Adrenal gland (tissue), 12 donors: ENCODE results near the gene CD1C. TPM values are rescaled to one million over a fixed set of nuclear protein-coding genes. Genes with fewer than 3 reads are reported as not detected.

Source experiments
- DNase-seq, 7 donors: peaks; one replicate each; pipeline ENCODE4 v3.0.0-alpha.2; 2019 to 2020
- H3K27ac ChIP-seq, 5 donors: fragments of 200-600 bp; sonication (generic) in 4 of 5; 1 replicate in 3 of 5; 2 replicates in 2 of 5; pipeline versions ENCODE4 v1.5.1 to v1.8.0; 2016 to 2020; ENCODE audit warnings: mild to moderate bottlenecking in 1 of 5
- H3K27me3 ChIP-seq: fragments of 200-600 bp; 2 replicates; pipeline ENCODE4 v1.8.0; 2021
- H3K36me3 ChIP-seq, 2 donors: fragments of 200-600 bp; replicated peaks in 1 of 2; 1 replicate in 1 of 2; 2 replicates in 1 of 2; pipeline versions ENCODE4 v1.5.1 to v1.8.0; 2018 to 2022
- H3K4me1 ChIP-seq, 2 donors: fragments of 200-600 bp; replicated peaks in 1 of 2; 1 replicate in 1 of 2; 2 replicates in 1 of 2; pipeline versions ENCODE4 v1.5.1 to v1.8.0; 2018 to 2021
- H3K4me3 ChIP-seq, 4 donors: fragments of 200-600 bp; sonication (generic) in 3 of 4; one replicate each; pipeline ENCODE4 v1.5.1; 2016 to 2018
- H3K9me3 ChIP-seq, 3 donors: fragments of 200-600 bp; sonication (generic) in 1 of 3; replicated peaks in 1 of 3; 1 replicate in 2 of 3; 2 replicates in 1 of 3; pipeline versions ENCODE4 v1.5.1 to v1.8.0; 2016 to 2021
- POLR2A ChIP-seq, 2 donors: fragments of 450-650 bp; IDR thresholded peaks; one replicate each; pipeline ENCODE4 v1.6.1; 2017; ENCODE audit warnings: antibody characterized with exemption in 2 of 2, mild to moderate bottlenecking in 2 of 2, moderate library complexity in 1 of 2
- WGBS, 4 donors: extraction: QIAGEN DNeasy Blood & Tissue Kit in 2 of 4; methylation state at CpG; one replicate each; pipeline versions ENCODE4 v1.1.5 to v1.1.7; 2013 to 2017; 5-methylcytosine and 5-hydroxymethylcytosine counted together
- intact Hi-C, 2 donors: fragments of 100-400 bp; cut with DNase I; formaldehyde crosslinking; loops; one replicate each; pipeline versions ENCODE4 v1.14.1 to v1.15.0; 2022 to 2023
- polyA plus RNA-seq, 3 donors: library from polyadenylated mRNA; stranded (reverse); fragments of 200-250 nt in 2 of 3; fragments of 350-450 nt in 1 of 3; fragmentation: Illumina TruSeq in 1 of 3; extraction: RNeasy Lipid Tissue Mini Kit (QIAGEN cat#74804) in 1 of 3; gene quantifications; one replicate each; pipeline ENCODE4 v1.2.3, GENCODE V29; 2013 to 2014
- total RNA-seq, 9 donors: library from RNA; depleted of rRNA in 4 of 9; stranded (reverse); fragments of >200 nt in 4 of 9; fragments of 120-200 nt in 1 of 9; fragmentation: NEBNext Ultra II Directional in 1 of 9; extraction: Animal tissue kit (Norgen Biotek cat#: 25700) in 1 of 9; gene quantifications; one replicate each; pipeline versions ENCODE4 v1.1.0 to v1.2.4, GENCODE V29; 2013 to 2023
- TF ChIP-seq, protein P1 (sequence below), 6 experiments: fragments of 450-650 bp in 4 of 6; fragments of 200-600 bp in 2 of 6; sonication (generic) in 1 of 6; IDR thresholded peaks; 1 replicate in 5 of 6; 2 replicates in 1 of 6; pipeline versions ENCODE4 v1.5.1 to v1.8.0; 2016 to 2021; ENCODE audit warnings: antibody characterized with exemption in 6 of 6, mild to moderate bottlenecking in 2 of 6, moderate library complexity in 1 of 6
- donor health status: healthy with polysubstance abuse.
- donor health status: Bipolar disorder and iron deficiency.
- donor health status: DM: yes; HTN: yes; CAD: no.
- donor health status: DM: no; HTN: no; CAD: no.
- donor health status: DM: no; HTN: no; CAD: no.
- donor health status: DM: yes; HTN: yes; CAD: no.

CD1C gene
- total and polyA plus RNA-seq, 12 donors: 0.11 to 0.94 (median 0.27) TPM; not detected in 9

GRCh38 chr1:158286487-158286886 lies 3.2 kb upstream of the CD1C start:
- TF ChIP-seq, protein P1, sequence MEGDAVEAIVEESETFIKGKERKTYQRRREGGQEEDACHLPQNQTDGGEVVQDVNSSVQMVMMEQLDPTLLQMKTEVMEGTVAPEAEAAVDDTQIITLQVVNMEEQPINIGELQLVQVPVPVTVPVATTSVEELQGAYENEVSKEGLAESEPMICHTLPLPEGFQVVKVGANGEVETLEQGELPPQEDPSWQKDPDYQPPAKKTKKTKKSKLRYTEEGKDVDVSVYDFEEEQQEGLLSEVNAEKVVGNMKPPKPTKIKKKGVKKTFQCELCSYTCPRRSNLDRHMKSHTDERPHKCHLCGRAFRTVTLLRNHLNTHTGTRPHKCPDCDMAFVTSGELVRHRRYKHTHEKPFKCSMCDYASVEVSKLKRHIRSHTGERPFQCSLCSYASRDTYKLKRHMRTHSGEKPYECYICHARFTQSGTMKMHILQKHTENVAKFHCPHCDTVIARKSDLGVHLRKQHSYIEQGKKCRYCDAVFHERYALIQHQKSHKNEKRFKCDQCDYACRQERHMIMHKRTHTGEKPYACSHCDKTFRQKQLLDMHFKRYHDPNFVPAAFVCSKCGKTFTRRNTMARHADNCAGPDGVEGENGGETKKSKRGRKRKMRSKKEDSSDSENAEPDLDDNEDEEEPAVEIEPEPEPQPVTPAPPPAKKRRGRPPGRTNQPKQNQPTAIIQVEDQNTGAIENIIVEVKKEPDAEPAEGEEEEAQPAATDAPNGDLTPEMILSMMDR (IDR thresholded peaks at IDR 0.05): no peak
- no peak for TF ChIP-seq POLR2A (IDR thresholded peaks at IDR 0.05)
- DNase-seq: no peak
- H3K4me3 ChIP-seq: no peak overlapping the region
- H3K4me1 ChIP-seq: no peaks in the 10 kb centered on the region
- intact Hi-C loops: no loop called here
- no peaks in the 10 kb centered on the region for H3K27me3 ChIP-seq
- H3K27ac ChIP-seq: peak overlapping the region in 1 of 5 donors; percentile 64
- 65 to 72% (median 71%) methylated on average over 4 of the region's 4 CpGs for WGBS, 4 donors
- no peaks in the 10 kb centered on the region for H3K9me3 ChIP-seq
- no peaks in the 10 kb centered on the region for H3K36me3 ChIP-seq

DNA sequence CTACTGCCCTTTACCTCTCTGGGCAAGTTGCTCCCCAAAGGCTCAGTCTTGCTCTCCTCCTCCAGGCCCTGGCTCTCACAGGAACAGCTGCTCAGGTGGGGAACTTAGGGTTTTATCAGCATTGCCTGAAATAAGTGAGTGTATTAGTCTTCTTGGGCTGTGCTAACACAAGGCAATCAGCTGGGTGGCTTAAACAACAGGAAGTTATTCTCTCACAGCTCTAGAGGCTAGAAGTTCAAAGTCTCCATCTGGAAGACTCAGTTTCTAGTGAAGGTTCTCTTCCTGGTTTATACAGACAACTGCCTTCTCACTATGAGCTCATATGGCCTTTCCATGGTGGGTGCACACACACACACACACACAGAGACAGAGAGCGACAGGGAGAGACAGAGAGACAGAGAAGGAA lies 2.8 kb upstream of the CD1C start:
- Histone ChIP-seq H3K27ac (peak overlapping the region in 1 of 5 donors; percentile 64), H3K4me1 (no peaks in the 10 kb centered on the region), H3K4me3 (no peak overlapping the region), H3K27me3 (no peaks in the 10 kb centered on the region), H3K9me3 (no peaks in the 10 kb centered on the region), H3K36me3 (no peaks in the 10 kb centered on the region)
- 80 to 100% (median 89%) methylated on average over 1 of the region's 1 CpG for WGBS, 4 donors
- intact Hi-C loops: no loop called here
- TF ChIP-seq, protein P1 (IDR thresholded peaks at IDR 0.05): no peak
- TF ChIP-seq POLR2A (IDR thresholded peaks at IDR 0.05): no peak
- DNase-seq: no peak

- no peak overlapping the region for H3K4me3 ChIP-seq
- H3K4me1 ChIP-seq: no peaks in the 10 kb centered on the region
- 59 to 78% (median 71%) methylated on average over 5 of the region's 5 CpGs for WGBS, 4 donors
- no peaks in the 10 kb centered on the region for H3K27me3 ChIP-seq
- H3K36me3 ChIP-seq: no peaks in the 10 kb centered on the region
- intact Hi-C loops: no loop called here
- no peaks in the 10 kb centered on the region for H3K9me3 ChIP-seq
- no peak overlapping the region for H3K27ac ChIP-seq
- TF ChIP-seq POLR2A (IDR thresholded peaks at IDR 0.05): no peak
- TF ChIP-seq, protein P1 (IDR thresholded peaks at IDR 0.05): no peak
- no peak for DNase-seq
Observed at GRCh38 chr1:158290321-158290844, 660 bp downstream of the CD1C start.

DNA sequence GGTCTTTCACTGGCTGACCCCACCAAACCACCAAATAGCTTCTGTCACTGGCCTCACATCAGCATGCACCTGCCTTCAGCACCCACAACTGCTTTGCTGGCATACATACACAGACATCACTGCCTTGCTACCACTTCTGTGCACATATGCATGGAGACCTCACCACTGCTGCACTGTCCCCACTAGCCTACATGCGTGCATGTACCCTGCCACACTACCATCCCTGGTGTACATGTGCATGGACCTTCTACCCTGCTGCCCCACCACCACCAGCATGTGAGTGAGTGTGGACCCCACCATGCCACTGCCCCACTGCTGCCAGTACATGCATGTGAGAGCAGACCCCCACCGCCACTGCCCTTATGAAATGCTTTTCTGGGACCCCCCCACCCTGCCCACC lies 6.1 kb downstream of the CD1C start:
- DNase-seq: no peak
- Histone ChIP-seq H3K27ac (no peak overlapping the region), H3K4me3 (no peak overlapping the region), H3K4me1 (no peaks in the 10 kb centered on the region), H3K9me3 (no peaks in the 10 kb centered on the region), H3K27me3 (no peaks in the 10 kb centered on the region), H3K36me3 (no peaks in the 10 kb centered on the region)
- WGBS, 4 donors: 57 to 98% (median 88%) methylated on average over 1 to 2 of the region's 2 CpGs
- TF ChIP-seq, protein P1 (IDR thresholded peaks at IDR 0.05): no peak
- no peak for TF ChIP-seq POLR2A (IDR thresholded peaks at IDR 0.05)
- intact Hi-C loops: no loop called here
